OCI-LY1 (cell line): Measurements from ENCODE around the gene LCNL1.

Experiments used
- H2AFZ ChIP-seq: fragments of 200-600 bp; sonication (generic), shearing (Covaris generic); 2 replicates; pipeline ENCODE4 v1.6.0; 2014; ENCODE audit warnings: antibody characterized with exemption, mild to moderate bottlenecking, low read length
- H3F3A ChIP-seq: fragments of 200-600 bp; sonication (generic), shearing (Covaris generic); 2 replicates; pipeline ENCODE4 v1.6.0; 2014; ENCODE audit warnings: mild to moderate bottlenecking, antibody characterized with exemption, low read length, moderate library complexity; ENCODE audit not compliant: insufficient read depth
- H3K27ac ChIP-seq: fragments of 200-600 bp; sonication (generic); 2 replicates; pipeline ENCODE4 v1.5.1; 2014; ENCODE audit warnings: low read length, mixed run types, mild to moderate bottlenecking, low read depth; ENCODE audit not compliant: poor library complexity, severe bottlenecking
- H3K27me3 ChIP-seq: fragments of 200-600 bp; sonication (generic); 2 replicates; pipeline ENCODE4 v1.6.0; 2014; ENCODE audit warnings: antibody characterized with exemption, mild to moderate bottlenecking, low read length, moderate library complexity; ENCODE audit not compliant: insufficient read depth
- H3K36me3 ChIP-seq: fragments of 200-600 bp; sonication (generic); 2 replicates; pipeline ENCODE4 v1.6.1; 2014; ENCODE audit warnings: mild to moderate bottlenecking, antibody characterized with exemption, low read length, moderate library complexity, mixed read lengths; ENCODE audit not compliant: insufficient read depth
- H3K4me1 ChIP-seq: fragments of 200-600 bp; sonication (generic); 2 replicates; pipeline ENCODE4 v1.5.1; 2014; ENCODE audit warnings: mild to moderate bottlenecking, low read length, moderate library complexity; ENCODE audit not compliant: insufficient read depth, severe bottlenecking
- H3K4me2 ChIP-seq: fragments of 200-600 bp; sonication (generic), shearing (Covaris generic); 2 replicates; pipeline ENCODE4 v1.6.1; 2014; ENCODE audit warnings: low read length
- H3K4me3 ChIP-seq: fragments of 200-600 bp; sonication (generic); 2 replicates; pipeline ENCODE4 v1.5.1; 2014; ENCODE audit warnings: low read length, low read depth, mild to moderate bottlenecking, mixed read lengths; ENCODE audit not compliant: poor library complexity, severe bottlenecking
- H3K79me2 ChIP-seq: fragments of 200-600 bp; shearing (Covaris generic); 2 replicates; pipeline ENCODE4 v1.6.1; 2016; ENCODE audit warnings: mixed run types, low read length, mixed read lengths; ENCODE audit not compliant: insufficient read depth
- H3K9ac ChIP-seq: fragments of 200-600 bp; sonication (generic), shearing (Covaris generic); 2 replicates; pipeline ENCODE4 v1.6.1; 2014; ENCODE audit warnings: mild to moderate bottlenecking, low read length, mixed read lengths
- H3K9me2 ChIP-seq: fragments of 200-600 bp; sonication (generic), shearing (Covaris generic); 2 replicates; pipeline ENCODE4 v1.6.1; 2014; ENCODE audit warnings: low read depth, mild to moderate bottlenecking, low read length, mixed read lengths
- H3K9me3 ChIP-seq: fragments of 200-600 bp; shearing (Covaris generic); 2 replicates; pipeline ENCODE4 v1.6.1; 2014; ENCODE audit warnings: low read length, mixed read lengths
- H4K20me1 ChIP-seq: fragments of 200-600 bp; sonication (generic), shearing (Covaris generic); 2 replicates; pipeline ENCODE4 v1.6.0; 2016; ENCODE audit warnings: mild to moderate bottlenecking, low read length; ENCODE audit not compliant: insufficient read depth
- CTCF ChIP-seq: fragments of 200-600 bp; sonication (generic), shearing (Covaris generic); IDR thresholded peaks from 2 replicates; pipeline ENCODE4 v1.5.1; 2017; ENCODE audit warnings: mild to moderate bottlenecking, antibody characterized with exemption, low read length, moderate library complexity, mixed read lengths
- EZH2 ChIP-seq: fragments of 200-600 bp; sonication (generic), shearing (Covaris generic); IDR thresholded peaks from 2 replicates; pipeline ENCODE4 v1.8.0; 2017; ENCODE audit warnings: borderline replicate concordance, mixed run types, mild to moderate bottlenecking, antibody characterized with exemption, low read length, moderate library complexity, mixed read lengths

Gene LCNL1

GRCh38 chr9:136969774-136970173, 13.0 kb upstream of the LCNL1 start:
- Histone ChIP-seq H3F3A (no peaks in the 10 kb centered on the region), H4K20me1 (no peaks in the 10 kb centered on the region), H3K27ac (no peak overlapping the region), H3K9me3 (no peaks in the 10 kb centered on the region), H3K27me3 (peaks cover 4% of the 10 kb centered on the region; the same call in 1 of the 2 replicates), H3K4me2 (no peak overlapping the region), H3K4me3 (no peak overlapping the region), H2AFZ (no peak overlapping the region), H3K9me2 (no peaks in the 10 kb centered on the region), H3K79me2 (no peaks in the 10 kb centered on the region), H3K9ac (no peak overlapping the region), H3K36me3 (no peaks in the 10 kb centered on the region), H3K4me1 (peaks cover 5% of the 10 kb centered on the region)
- TF ChIP-seq EZH2 (no peak), CTCF (no peak)

- H3K36me3 ChIP-seq, result no peaks in the 10 kb centered on the region
- no peak overlapping the region for H3K4me2 ChIP-seq
- peaks cover 5% of the 10 kb centered on the region for H3K4me1 ChIP-seq
- H3K79me2 ChIP-seq, result no peaks in the 10 kb centered on the region
- no peak overlapping the region for H3K9ac ChIP-seq
- TF ChIP-seq CTCF (no peak), EZH2 (no peak)
- H3K27me3 ChIP-seq, result peaks cover 4% of the 10 kb centered on the region; the same call in 1 of the 2 replicates
- no peaks in the 10 kb centered on the region for H3F3A ChIP-seq
- no peaks in the 10 kb centered on the region for H3K9me2 ChIP-seq
- H4K20me1 ChIP-seq, result no peaks in the 10 kb centered on the region
- H3K4me3 ChIP-seq, result no peak overlapping the region
- no peak overlapping the region for H2AFZ ChIP-seq
- H3K27ac ChIP-seq, result no peak overlapping the region
- H3K9me3 ChIP-seq, result no peaks in the 10 kb centered on the region
Observed at GRCh38 chr9:136970361-136970760, 12.4 kb upstream of the LCNL1 start.

GRCh38 chr9:136971746-136972145, 11.0 kb upstream of the LCNL1 start:
- Histone ChIP-seq H3K27me3 (peaks cover 4% of the 10 kb centered on the region; the same call in 1 of the 2 replicates), H3K27ac (no peak overlapping the region), H3K4me3 (no peak overlapping the region)

More at GRCh38 chr9:136971746-136972145, 11.0 kb upstream of the LCNL1 start:
- no peaks in the 10 kb centered on the region for H3K9me3 ChIP-seq
- no peak overlapping the region for H3K4me2 ChIP-seq
- no peaks in the 10 kb centered on the region for H3K9me2 ChIP-seq
- H3F3A ChIP-seq, result no peaks in the 10 kb centered on the region
- no peaks in the 10 kb centered on the region for H3K36me3 ChIP-seq
- H2AFZ ChIP-seq, result no peak overlapping the region
- H3K79me2 ChIP-seq, result no peaks in the 10 kb centered on the region
- H4K20me1 ChIP-seq, result no peaks in the 10 kb centered on the region
- H3K4me1 ChIP-seq, result no peaks in the 10 kb centered on the region
- H3K9ac ChIP-seq, result no peak overlapping the region
- TF ChIP-seq EZH2 (no peak), CTCF (no peak)
